ENCODE data around the gene HRH2.
"Not testable (repeated sequence)": the region's sequence is repeated elsewhere in the genome, so short reads cannot be mapped to it uniquely, and the experiment has no call there.

HRH2 gene

GRCh38 chr5:175718401-175719108, 60.7 kb downstream of the HRH2 start:
- no peak overlapping the region for H3K4me3 Mint-ChIP-seq
- peaks cover 4% of the 10 kb centered on the region for H3K27me3 Mint-ChIP-seq
- no peaks in the 10 kb centered on the region for H3K36me3 Mint-ChIP-seq (ENCODE audit: low read depth)
- no peak overlapping the region for H3K27ac Mint-ChIP-seq
- peaks cover 10% of the 10 kb centered on the region for H3K9me3 Mint-ChIP-seq
- peaks cover 6% of the 10 kb centered on the region for H3K4me1 Mint-ChIP-seq (ENCODE audit: low read depth)

- H3K9me3 Mint-ChIP-seq = peaks cover 10% of the 10 kb centered on the region
Observed at GRCh38 chr5:175719109-175719432, 61.2 kb downstream of the HRH2 start.

GRCh38 chr5:175724314-175725275, 66.7 kb downstream of the HRH2 start:
- H3K4me1 Mint-ChIP-seq (ENCODE audit: low read depth) = no peaks in the 10 kb centered on the region
- peaks cover 5% of the 10 kb centered on the region for H3K27me3 Mint-ChIP-seq
- H3K27ac Mint-ChIP-seq = no peak overlapping the region
- H3K36me3 Mint-ChIP-seq (ENCODE audit: low read depth) = no peaks in the 10 kb centered on the region
- H3K4me3 Mint-ChIP-seq = no peak overlapping the region
- no peaks in the 10 kb centered on the region for H3K9me3 Mint-ChIP-seq

More at GRCh38 chr5:175719109-175719432, 61.2 kb downstream of the HRH2 start:
- not testable (repeated sequence) for H3K27ac Mint-ChIP-seq; H3K36me3 Mint-ChIP-seq (ENCODE audit: low read depth); H3K4me3 Mint-ChIP-seq; H3K4me1 Mint-ChIP-seq (ENCODE audit: low read depth); H3K27me3 Mint-ChIP-seq

- Mint-ChIP-seq H3K9me3 (no peaks in the 10 kb centered on the region), H3K4me1 (ENCODE audit: low read depth) (no peaks in the 10 kb centered on the region), H3K27me3 (peaks cover 16% of the 10 kb centered on the region)
Observed at GRCh38 chr5:175728316-175728715, 70.4 kb downstream of the HRH2 start.

GRCh38 chr5:175728885-175729828, 71.3 kb downstream of the HRH2 start:
- Mint-ChIP-seq H3K4me3 (no peak overlapping the region), H3K27ac (no peak overlapping the region), H3K9me3 (no peaks in the 10 kb centered on the region), H3K36me3 (ENCODE audit: low read depth) (no peaks in the 10 kb centered on the region), H3K4me1 (ENCODE audit: low read depth) (no peaks in the 10 kb centered on the region), H3K27me3 (peaks cover 16% of the 10 kb centered on the region)

More at GRCh38 chr5:175728316-175728715, 70.4 kb downstream of the HRH2 start:
- Mint-ChIP-seq H3K27ac (no peak overlapping the region), H3K4me3 (no peak overlapping the region), H3K36me3 (ENCODE audit: low read depth) (no peaks in the 10 kb centered on the region)

- H3K27ac Mint-ChIP-seq = no peak overlapping the region
- H3K4me1 Mint-ChIP-seq (ENCODE audit: low read depth) = no peaks in the 10 kb centered on the region
- no peak overlapping the region for H3K4me3 Mint-ChIP-seq
Observed at GRCh38 chr5:175729829-175730277, 72.0 kb downstream of the HRH2 start.

GRCh38 chr5:175731172-175731571, 73.3 kb downstream of the HRH2 start:
- no peaks in the 10 kb centered on the region for H3K36me3 Mint-ChIP-seq (ENCODE audit: low read depth)
- H3K27me3 Mint-ChIP-seq = peaks cover 16% of the 10 kb centered on the region
- H3K4me1 Mint-ChIP-seq (ENCODE audit: low read depth) = no peaks in the 10 kb centered on the region
- H3K4me3 Mint-ChIP-seq = no peak overlapping the region
- H3K27ac Mint-ChIP-seq = no peak overlapping the region
- H3K9me3 Mint-ChIP-seq = no peaks in the 10 kb centered on the region

More at GRCh38 chr5:175729829-175730277, 72.0 kb downstream of the HRH2 start:
- H3K27me3 Mint-ChIP-seq = peaks cover 16% of the 10 kb centered on the region
- H3K9me3 Mint-ChIP-seq = no peaks in the 10 kb centered on the region
- H3K36me3 Mint-ChIP-seq (ENCODE audit: low read depth) = no peaks in the 10 kb centered on the region

- Mint-ChIP-seq H3K27me3 (peaks cover 16% of the 10 kb centered on the region), H3K36me3 (ENCODE audit: low read depth) (no peaks in the 10 kb centered on the region), H3K27ac (no peak overlapping the region), H3K4me1 (ENCODE audit: low read depth) (no peaks in the 10 kb centered on the region), H3K4me3 (no peak overlapping the region), H3K9me3 (no peaks in the 10 kb centered on the region)
Observed at GRCh38 chr5:175731756-175732465, 74.0 kb downstream of the HRH2 start.

GRCh38 chr5:175733017-175733416, 75.1 kb downstream of the HRH2 start:
- H3K27ac Mint-ChIP-seq = no peak overlapping the region
- no peaks in the 10 kb centered on the region for H3K4me1 Mint-ChIP-seq (ENCODE audit: low read depth)
- H3K36me3 Mint-ChIP-seq (ENCODE audit: low read depth) = no peaks in the 10 kb centered on the region
- no peak overlapping the region for H3K4me3 Mint-ChIP-seq
- H3K27me3 Mint-ChIP-seq = peaks cover 16% of the 10 kb centered on the region
- no peaks in the 10 kb centered on the region for H3K9me3 Mint-ChIP-seq

- H3K9me3 Mint-ChIP-seq = no peaks in the 10 kb centered on the region
Observed at GRCh38 chr5:175734016-175734415, 76.1 kb downstream of the HRH2 start.

GRCh38 chr5:175734501-175734900, 76.6 kb downstream of the HRH2 start:
- H3K36me3 Mint-ChIP-seq (ENCODE audit: low read depth) = no peaks in the 10 kb centered on the region
- no peak overlapping the region for H3K27ac Mint-ChIP-seq
- H3K27me3 Mint-ChIP-seq = peaks cover 24% of the 10 kb centered on the region
- H3K4me1 Mint-ChIP-seq (ENCODE audit: low read depth) = no peaks in the 10 kb centered on the region
- no peaks in the 10 kb centered on the region for H3K9me3 Mint-ChIP-seq
- H3K4me3 Mint-ChIP-seq = no peak overlapping the region

More at GRCh38 chr5:175734016-175734415, 76.1 kb downstream of the HRH2 start:
- H3K4me3 Mint-ChIP-seq = no peak overlapping the region
- H3K4me1 Mint-ChIP-seq (ENCODE audit: low read depth) = no peaks in the 10 kb centered on the region
- H3K27me3 Mint-ChIP-seq = peaks cover 25% of the 10 kb centered on the region
- no peak overlapping the region for H3K27ac Mint-ChIP-seq
- no peaks in the 10 kb centered on the region for H3K36me3 Mint-ChIP-seq (ENCODE audit: low read depth)

- Mint-ChIP-seq H3K27ac (no peak overlapping the region), H3K9me3 (no peaks in the 10 kb centered on the region), H3K4me3 (no peak overlapping the region), H3K36me3 (ENCODE audit: low read depth) (no peaks in the 10 kb centered on the region), H3K4me1 (ENCODE audit: low read depth) (no peaks in the 10 kb centered on the region), H3K27me3 (peaks cover 29% of the 10 kb centered on the region)
Observed at GRCh38 chr5:175735701-175736100, 77.8 kb downstream of the HRH2 start.

- Mint-ChIP-seq H3K4me1 (ENCODE audit: low read depth) (no peaks in the 10 kb centered on the region), H3K27ac (no peak overlapping the region), H3K9me3 (no peaks in the 10 kb centered on the region), H3K27me3 (peaks cover 38% of the 10 kb centered on the region), H3K36me3 (ENCODE audit: low read depth) (no peaks in the 10 kb centered on the region), H3K4me3 (no peak overlapping the region)
Observed at GRCh38 chr5:175736652-175737051, 78.8 kb downstream of the HRH2 start.

GRCh38 chr5:175737481-175737880, 79.6 kb downstream of the HRH2 start:
- no peaks in the 10 kb centered on the region for H3K9me3 Mint-ChIP-seq
- H3K4me1 Mint-ChIP-seq (ENCODE audit: low read depth) = no peaks in the 10 kb centered on the region
- H3K27ac Mint-ChIP-seq = no peak overlapping the region
- H3K36me3 Mint-ChIP-seq (ENCODE audit: low read depth) = no peaks in the 10 kb centered on the region
- H3K4me3 Mint-ChIP-seq = no peak overlapping the region
- H3K27me3 Mint-ChIP-seq = peaks cover 34% of the 10 kb centered on the region
